ENCODE data around the gene CCL5. TPM values are rescaled to one million over a fixed set of nuclear protein-coding genes. Genes with fewer than 3 reads are reported as not detected.

The CCL5 gene
- total RNA-seq, 1 experiment from 2014 or later: not detected

GRCh38 chr17:35843698-35844097 is 36.5 kb downstream of the CCL5 start:
- Histone ChIP-seq H3K27me3 (ENCODE audit: insufficient read depth, low read length) (no peaks in the 10 kb centered on the region), H3K56ac (ENCODE audit: insufficient read length, low read depth, low read length) (no peak overlapping the region), H2AK5ac (ENCODE audit: insufficient read length, low read length) (no peak overlapping the region), H2BK5ac (ENCODE audit: insufficient read length, low read length) (no peak overlapping the region), H3K79me1 (ENCODE audit: insufficient read depth, low read depth, low read length, poor library complexity, severe bottlenecking) (no peaks in the 10 kb centered on the region), H3K4me1 (ENCODE audit: insufficient read depth, low read length) (no peaks in the 10 kb centered on the region), H3K9me3 (ENCODE audit: control insufficient read depth, low read depth, low read length) (no peaks in the 10 kb centered on the region), H4K91ac (ENCODE audit: insufficient read length, low read depth, low read length) (no peak overlapping the region), H3K4me2 (ENCODE audit: insufficient read depth, insufficient read length, low read length) (no peak overlapping the region), H2BK20ac (ENCODE audit: low read depth, low read length, poor library complexity, severe bottlenecking) (no peak overlapping the region), H2BK120ac (ENCODE audit: low read depth, low read length, poor library complexity, severe bottlenecking) (no peak overlapping the region), H3K23me2 (ENCODE audit: insufficient read length, low read depth, low read length, poor library complexity, severe bottlenecking) (no peaks in the 10 kb centered on the region), H3K9ac (ENCODE audit: extremely low read depth, insufficient read length, low read length) (no peak overlapping the region), H3K27ac (ENCODE audit: insufficient read length, low read depth, low read length) (no peak overlapping the region), H4K20me1 (ENCODE audit: control insufficient read depth, insufficient read depth, insufficient read length) (peaks cover 3% of the 10 kb centered on the region), H3K18ac (ENCODE audit: insufficient read length, low read depth, low read length) (no peak overlapping the region), H4K5ac (ENCODE audit: insufficient read length, low read depth, low read length) (no peak overlapping the region), H3K79me2 (ENCODE audit: insufficient read depth, low read length) (no peaks in the 10 kb centered on the region), H3T11ph (ENCODE audit: low read length) (no peak overlapping the region), H2AFZ (ENCODE audit: low read length) (no peak overlapping the region), H2BK15ac (ENCODE audit: low read depth, low read length) (no peak overlapping the region), H3K14ac (ENCODE audit: insufficient read depth, low read length) (no peak overlapping the region), H3K4ac (ENCODE audit: low read depth, low read length) (no peak overlapping the region), H4K8ac (replicated peaks; ENCODE audit: insufficient read length, low read depth, low read length) (no peak overlapping the region), H3K23ac (ENCODE audit: insufficient read length, low read depth, low read length) (no peak overlapping the region), H2BK12ac (ENCODE audit: insufficient read length, low read depth, low read length) (no peak overlapping the region)
- no peaks in the 10 kb centered on the region for H3K4me1 Mint-ChIP-seq
- no peaks in the 10 kb centered on the region for H3K27me3 Mint-ChIP-seq (ENCODE audit: low read depth)
- H3K36me3 Mint-ChIP-seq (ENCODE audit: insufficient read depth in 1 of 3, low read depth in 3 of 3): peaks cover 42 to 88% (median 77%) of the 10 kb centered on the region in 3 experiments
- TF ChIP-seq, protein P1, sequence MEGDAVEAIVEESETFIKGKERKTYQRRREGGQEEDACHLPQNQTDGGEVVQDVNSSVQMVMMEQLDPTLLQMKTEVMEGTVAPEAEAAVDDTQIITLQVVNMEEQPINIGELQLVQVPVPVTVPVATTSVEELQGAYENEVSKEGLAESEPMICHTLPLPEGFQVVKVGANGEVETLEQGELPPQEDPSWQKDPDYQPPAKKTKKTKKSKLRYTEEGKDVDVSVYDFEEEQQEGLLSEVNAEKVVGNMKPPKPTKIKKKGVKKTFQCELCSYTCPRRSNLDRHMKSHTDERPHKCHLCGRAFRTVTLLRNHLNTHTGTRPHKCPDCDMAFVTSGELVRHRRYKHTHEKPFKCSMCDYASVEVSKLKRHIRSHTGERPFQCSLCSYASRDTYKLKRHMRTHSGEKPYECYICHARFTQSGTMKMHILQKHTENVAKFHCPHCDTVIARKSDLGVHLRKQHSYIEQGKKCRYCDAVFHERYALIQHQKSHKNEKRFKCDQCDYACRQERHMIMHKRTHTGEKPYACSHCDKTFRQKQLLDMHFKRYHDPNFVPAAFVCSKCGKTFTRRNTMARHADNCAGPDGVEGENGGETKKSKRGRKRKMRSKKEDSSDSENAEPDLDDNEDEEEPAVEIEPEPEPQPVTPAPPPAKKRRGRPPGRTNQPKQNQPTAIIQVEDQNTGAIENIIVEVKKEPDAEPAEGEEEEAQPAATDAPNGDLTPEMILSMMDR (conservative IDR thresholded peaks at IDR 0.05): no peak
- no peak for DNase-seq
- no peak overlapping the region for H3K4me3 Mint-ChIP-seq
- no CpG with 5 or more reads among the region's 2 CpGs for WGBS (ENCODE audit: extremely low coverage, insufficient read length, low lambda C conversion rate)
- H3K27ac Mint-ChIP-seq: peak overlapping the region; percentile 23 to 68 (median 34); a peak in 4 of 7 replicates
- H3K9me3 Mint-ChIP-seq: no peaks in the 10 kb centered on the region

All from H9 (cell line).